Loucy (cell line): ENCODE measurements around the gene MINDY4.

Experiments used
- CTCF ChIP-seq: fragments of 200-600 bp; sonication (generic); conservative IDR thresholded peaks from 2 replicates; pipeline ENCODE4 v1.5.1; 2014; ENCODE audit warnings: mild to moderate bottlenecking, antibody characterized with exemption, low read length
- EZH2phosphoT487 ChIP-seq: fragments of 200-600 bp; IDR thresholded peaks from 2 replicates; pipeline ENCODE4 v1.6.1; 2018; ENCODE audit warnings: antibody characterized with exemption, mild to moderate bottlenecking, moderate library complexity, borderline replicate concordance

DNA sequence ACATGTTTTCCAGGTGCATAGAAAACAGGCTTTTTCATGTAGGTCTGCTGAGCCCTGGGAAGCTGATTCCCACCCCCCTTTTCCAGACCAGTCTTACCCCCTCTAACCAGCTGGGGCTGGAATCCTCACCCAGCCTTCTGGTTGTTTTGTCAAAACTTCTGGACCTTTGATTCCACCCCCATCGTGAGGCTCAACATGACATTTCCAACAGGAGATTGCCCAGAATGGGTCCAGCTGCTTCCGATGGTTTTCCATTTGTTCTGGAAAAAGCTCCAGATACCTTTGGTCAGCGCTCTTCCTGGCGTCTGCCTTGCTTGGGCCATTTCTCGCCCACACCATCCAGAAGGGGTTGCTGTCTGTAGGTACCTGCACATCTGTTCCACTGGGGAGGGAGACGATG, 41.5 kb downstream of the MINDY4 start:
- TF ChIP-seq EZH2phosphoT487: no peak
- TF ChIP-seq CTCF: no peak
